Measurements from ENCODE around the gene OAS1.

DNA sequence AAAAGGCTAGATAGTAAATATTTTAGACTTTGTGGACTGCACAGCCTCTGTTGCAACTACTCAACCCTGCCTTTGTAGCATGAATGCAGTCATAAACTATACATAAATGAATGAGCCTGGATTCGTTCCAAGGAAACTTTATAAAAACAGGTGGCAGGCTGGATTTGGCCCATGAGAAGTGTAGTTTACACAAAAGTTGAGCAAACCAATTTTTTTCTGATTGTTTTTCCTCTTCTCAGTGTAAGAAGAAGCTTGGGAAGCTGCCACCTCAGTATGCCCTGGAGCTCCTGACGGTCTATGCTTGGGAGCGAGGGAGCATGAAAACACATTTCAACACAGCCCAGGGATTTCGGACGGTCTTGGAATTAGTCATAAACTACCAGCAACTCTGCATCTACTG, 9.5 kb downstream of the OAS1 start:
- TF ChIP-seq CTCF (IDR thresholded peaks at IDR 0.05; ENCODE audit: low read depth, low read length) (no peak), EZH2phosphoT487 (IDR thresholded peaks at IDR 0.05; ENCODE audit: low read depth) (no peak)

All from OCI-LY3 (cell line).